PC-3 (cell line): Measurements from ENCODE around the gene GSTO2. TPM values are rescaled to one million over a fixed set of nuclear protein-coding genes. Genes with fewer than 3 reads are reported as not detected.

Source experiments
- ATAC-seq: fragments of 200-7000 bp; cut with Tn5 transposase; 2 replicates; pipeline ENCODE4 v1.9.1; 2020; ENCODE audit warnings: mild to moderate bottlenecking, moderate library complexity
- BruUV-seq: library from RNA; stranded (reverse); fragments of 400-500 nt; replicated peaks from 2 replicates; lab custom pipeline; 2021; lab: Mats Ljungman, UMichigan
- CTCF ChIA-PET: fragments of 300-600 bp; sonication (Branson Sonifier 250); formaldehyde crosslinking; loops from one replicate; lab custom pipeline; 2022; ENCODE audit warnings: antibody characterized with exemption; lab: Charles Lee
- POLR2A ChIA-PET: fragments of 300-600 bp; sonication (Branson Sonifier 250); formaldehyde crosslinking; loops from one replicate; lab custom pipeline; 2022; ENCODE audit warnings: antibody characterized with exemption; ENCODE audit not compliant: unreplicated experiment; lab: Charles Lee
- DNase-seq: peaks from one replicate; pipeline ENCODE4 v3.0.0-alpha.2; 2015
- H2AFZ ChIP-seq: fragments of 300-600 bp; sonication (generic); 2 replicates; pipeline ENCODE4 v1.6.0; 2016; ENCODE audit warnings: antibody characterized with exemption, low read length
- H3F3A ChIP-seq: fragments of 300-600 bp; sonication (generic); one replicate; pipeline ENCODE4 v1.6.0; 2017; ENCODE audit warnings: antibody characterized with exemption, low read length, control low read depth, mild to moderate bottlenecking; ENCODE audit not compliant: unreplicated experiment
- H3K27ac ChIP-seq: fragments of 300-600 bp; sonication (generic); 2 replicates; pipeline ENCODE4 v1.5.1; 2016; ENCODE audit warnings: mild to moderate bottlenecking, low read length
- H3K27me3 ChIP-seq: fragments of 300-600 bp; sonication (generic); 2 replicates; pipeline ENCODE4 v1.6.1; 2016; ENCODE audit warnings: low read length, mixed read lengths
- H3K36me3 ChIP-seq: fragments of 300-600 bp; sonication (generic); 2 replicates; pipeline ENCODE4 v1.6.1; 2016; ENCODE audit warnings: low read depth, mixed run types, low read length, mixed read lengths
- H3K4me1 ChIP-seq: fragments of 300-600 bp; sonication (generic); 2 replicates; pipeline ENCODE4 v1.5.1; 2016; ENCODE audit warnings: low read length; ENCODE audit not compliant: insufficient read depth
- H3K4me2 ChIP-seq: fragments of 300-600 bp; sonication (generic); 2 replicates; pipeline ENCODE4 v1.6.0; 2016; ENCODE audit warnings: low read length
- H3K4me3 ChIP-seq: fragments of 300-600 bp; sonication (generic); 2 replicates; pipeline ENCODE4 v1.5.1; 2016; ENCODE audit warnings: mild to moderate bottlenecking, low read length, mixed read lengths
- H3K79me2 ChIP-seq: fragments of 300-600 bp; sonication (generic); 2 replicates; pipeline ENCODE4 v1.6.1; 2017; ENCODE audit warnings: low read length, mixed read lengths
- H3K9ac ChIP-seq: fragments of 300-600 bp; sonication (generic); 2 replicates; pipeline ENCODE4 v1.6.0; 2016; ENCODE audit warnings: mild to moderate bottlenecking, low read length
- H3K9me2 ChIP-seq: fragments of 300-600 bp; sonication (generic); replicated peaks from 2 replicates; pipeline ENCODE4 v1.6.1; 2016; ENCODE audit warnings: mixed run types, low read length, mixed read lengths
- H3K9me3 ChIP-seq: fragments of 300-600 bp; sonication (generic); 2 replicates; pipeline ENCODE4 v1.6.1; 2016; ENCODE audit warnings: low read length, mixed read lengths
- H4K20me1 ChIP-seq: fragments of 300-600 bp; sonication (generic); 2 replicates; pipeline ENCODE4 v1.6.1; 2016; ENCODE audit warnings: low read length, mixed read lengths
- EZH2 ChIP-seq: fragments of 300-600 bp; sonication (generic); IDR thresholded peaks from one replicate; pipeline ENCODE4 v1.6.1; 2017; ENCODE audit warnings: antibody characterized with exemption, mild to moderate bottlenecking, low read length; ENCODE audit not compliant: unreplicated experiment
- EZH2phosphoT487 ChIP-seq: fragments of 300-600 bp; sonication (generic); IDR thresholded peaks from 2 replicates; pipeline ENCODE4 v1.6.1; 2018; ENCODE audit warnings: mild to moderate bottlenecking, antibody characterized with exemption, low read length, borderline replicate concordance
- intact Hi-C: fragments of 100-400 bp; cut with micrococcal nuclease; formaldehyde crosslinking; loops from 2 replicates; pipeline ENCODE4 v1.9.0; 2023
- total RNA-seq: library from RNA; depleted of rRNA; stranded (reverse); fragments of >200 nt; gene quantifications from 2 replicates; pipeline ENCODE4 v1.2.3, GENCODE V29; 2014
- TF ChIP-seq, protein P1 (sequence below): fragments of 300-600 bp; sonication (generic); conservative IDR thresholded peaks from 2 replicates; pipeline ENCODE4 v1.5.1; 2017; ENCODE audit warnings: antibody characterized with exemption, low read depth, mild to moderate bottlenecking, low read length

The GSTO2 gene
- total RNA-seq, 1 experiment from 2014 or later, result 13.8 TPM

DNA sequence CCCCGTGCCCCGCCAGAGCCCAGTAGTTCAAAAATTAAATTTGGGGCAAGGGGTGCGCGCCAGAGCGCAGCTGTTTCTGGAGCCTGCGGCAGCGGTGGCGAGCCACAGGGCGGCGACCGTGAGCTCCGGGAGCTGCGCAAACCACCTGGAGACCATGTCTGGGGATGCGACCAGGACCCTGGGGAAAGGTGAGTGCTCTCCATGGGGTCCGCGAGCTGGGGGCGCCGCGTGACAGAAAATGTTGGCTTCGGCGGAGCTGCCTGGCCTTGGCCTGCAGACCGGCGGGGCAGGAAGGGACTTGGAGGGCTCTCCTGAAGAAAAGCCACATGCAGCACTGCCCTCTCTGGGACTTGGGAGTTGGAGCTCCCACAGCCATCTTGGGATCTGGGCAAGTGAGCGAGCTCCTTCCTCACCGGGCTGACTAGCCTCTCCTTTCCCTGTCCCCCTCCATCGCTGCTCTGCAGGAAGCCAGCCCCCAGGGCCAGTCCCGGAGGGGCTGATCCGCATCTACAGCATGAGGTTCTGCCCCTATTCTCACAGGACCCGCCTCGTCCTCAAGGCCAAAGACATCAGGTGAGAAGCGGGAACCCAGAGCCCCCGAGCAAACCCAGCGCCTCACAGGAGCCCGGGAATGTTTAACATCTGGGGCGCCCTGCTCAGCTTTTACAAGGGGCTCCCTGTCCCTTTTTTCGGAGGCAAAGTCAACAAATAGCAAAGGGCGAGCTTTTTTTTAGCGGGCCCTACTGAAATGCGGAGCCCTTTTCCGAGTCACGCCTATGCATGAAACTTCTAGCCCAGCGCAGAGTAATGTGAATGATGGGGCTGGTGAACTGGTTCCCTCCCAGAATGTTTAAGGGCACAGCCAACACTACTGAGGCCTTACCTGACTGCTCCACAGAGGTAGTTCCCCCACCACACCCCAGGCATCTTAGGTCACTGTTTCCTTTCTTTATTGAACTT is 6.1 kb downstream of the GSTO2 start:
- H4K20me1 ChIP-seq, result no peaks in the 10 kb centered on the region
- BruUV-seq, result TSS peak; percentile 32
- intact Hi-C loops, result loop anchor here (2.0 kb wide), 1 partner anchor 78 kb away; no protein-coding TSS in a partner anchor
- peak overlapping the region; percentile 78 for H2AFZ ChIP-seq
- no peak overlapping the region for H3K27ac ChIP-seq
- ChIA-PET POLR2A (no interaction called here), CTCF (interaction anchor here (0.6 to 2.6 kb wide), 8 partner anchors 8 to 155 kb away, joined by 3 to 13 read pairs (median 7); no protein-coding TSS in a partner anchor)
- H3K4me3 ChIP-seq, result peak overlapping the region; percentile 66
- H3K27me3 ChIP-seq, result no peaks in the 10 kb centered on the region
- H3K4me1 ChIP-seq, result peaks cover 17% of the 10 kb centered on the region
- DNase-seq, result peak; percentile 63
- peak overlapping the region; percentile 84 for H3K4me2 ChIP-seq
- no peaks in the 10 kb centered on the region for H3K9me2 ChIP-seq
- peak overlapping the region; percentile 56 for H3K9ac ChIP-seq
- ATAC-seq, result peak; percentile 87
- no peak for TF ChIP-seq EZH2
- TF ChIP-seq EZH2phosphoT487, result no peak
- TF ChIP-seq, protein P1, sequence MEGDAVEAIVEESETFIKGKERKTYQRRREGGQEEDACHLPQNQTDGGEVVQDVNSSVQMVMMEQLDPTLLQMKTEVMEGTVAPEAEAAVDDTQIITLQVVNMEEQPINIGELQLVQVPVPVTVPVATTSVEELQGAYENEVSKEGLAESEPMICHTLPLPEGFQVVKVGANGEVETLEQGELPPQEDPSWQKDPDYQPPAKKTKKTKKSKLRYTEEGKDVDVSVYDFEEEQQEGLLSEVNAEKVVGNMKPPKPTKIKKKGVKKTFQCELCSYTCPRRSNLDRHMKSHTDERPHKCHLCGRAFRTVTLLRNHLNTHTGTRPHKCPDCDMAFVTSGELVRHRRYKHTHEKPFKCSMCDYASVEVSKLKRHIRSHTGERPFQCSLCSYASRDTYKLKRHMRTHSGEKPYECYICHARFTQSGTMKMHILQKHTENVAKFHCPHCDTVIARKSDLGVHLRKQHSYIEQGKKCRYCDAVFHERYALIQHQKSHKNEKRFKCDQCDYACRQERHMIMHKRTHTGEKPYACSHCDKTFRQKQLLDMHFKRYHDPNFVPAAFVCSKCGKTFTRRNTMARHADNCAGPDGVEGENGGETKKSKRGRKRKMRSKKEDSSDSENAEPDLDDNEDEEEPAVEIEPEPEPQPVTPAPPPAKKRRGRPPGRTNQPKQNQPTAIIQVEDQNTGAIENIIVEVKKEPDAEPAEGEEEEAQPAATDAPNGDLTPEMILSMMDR, result peak; percentile 83
- H3K36me3 ChIP-seq, result no peaks in the 10 kb centered on the region
- H3K79me2 ChIP-seq, result 0 out of 2 replicates have a peak, but pooled peaks cover 12% of the 10 kb centered on the region
- no peaks in the 10 kb centered on the region for H3K9me3 ChIP-seq
- no peaks in the 10 kb centered on the region for H3F3A ChIP-seq

DNA sequence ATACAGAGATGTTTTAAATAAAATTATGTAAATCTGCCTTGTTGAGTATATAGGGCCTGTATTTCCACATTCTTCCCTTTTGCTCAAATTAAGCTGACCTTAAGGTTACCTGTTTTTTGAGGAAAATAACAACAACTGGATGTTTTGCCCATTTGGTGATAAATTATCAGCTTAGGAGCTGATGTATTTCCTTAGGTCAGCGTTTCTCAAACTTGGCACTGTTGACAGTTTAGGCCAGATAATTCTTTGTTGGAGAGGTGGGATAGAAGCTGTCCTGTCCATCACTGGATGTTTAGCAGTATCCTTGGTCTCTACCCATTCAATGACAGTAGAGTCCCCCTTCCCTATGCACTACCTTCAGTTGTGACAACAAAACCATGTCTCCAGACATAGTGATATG is 7.2 kb downstream of the GSTO2 start:
- H3K9me2 ChIP-seq, result no peaks in the 10 kb centered on the region
- H3K79me2 ChIP-seq, result 0 out of 2 replicates have a peak, but pooled peaks cover 12% of the 10 kb centered on the region
- DNase-seq, result no peak
- no peaks in the 10 kb centered on the region for H3K27me3 ChIP-seq
- no peak for ATAC-seq
- no peak overlapping the region for H3K9ac ChIP-seq
- no peaks in the 10 kb centered on the region for H3K9me3 ChIP-seq
- H3K4me3 ChIP-seq, result no peak overlapping the region
- H4K20me1 ChIP-seq, result no peaks in the 10 kb centered on the region
- no peaks in the 10 kb centered on the region for H3K36me3 ChIP-seq
- H3K4me2 ChIP-seq, result peak overlapping the region; percentile 84; the same call in 1 of the 2 replicates
- intact Hi-C loops, result no loop called here
- no TSS peak for BruUV-seq
- H3K4me1 ChIP-seq, result peaks cover 17% of the 10 kb centered on the region
- ChIA-PET CTCF (no interaction called here), POLR2A (no interaction called here)
- TF ChIP-seq EZH2 (no peak), EZH2phosphoT487 (no peak)
- TF ChIP-seq, protein P1, result no peak
- H3K27ac ChIP-seq, result no peak overlapping the region
- no peak overlapping the region for H2AFZ ChIP-seq
- no peaks in the 10 kb centered on the region for H3F3A ChIP-seq
